GM19328 (cell line): ENCODE measurements around the gene ASIC4.

ENCODE experiments used
- ATAC-seq: cut with Tn5 transposase; IDR thresholded peaks from one replicate; pipeline ENCODE4 v1.9.1; 2021; ENCODE audit warnings: mild to moderate bottlenecking, moderate library complexity; ENCODE audit not compliant: unreplicated experiment

The ASIC4 gene

DNA sequence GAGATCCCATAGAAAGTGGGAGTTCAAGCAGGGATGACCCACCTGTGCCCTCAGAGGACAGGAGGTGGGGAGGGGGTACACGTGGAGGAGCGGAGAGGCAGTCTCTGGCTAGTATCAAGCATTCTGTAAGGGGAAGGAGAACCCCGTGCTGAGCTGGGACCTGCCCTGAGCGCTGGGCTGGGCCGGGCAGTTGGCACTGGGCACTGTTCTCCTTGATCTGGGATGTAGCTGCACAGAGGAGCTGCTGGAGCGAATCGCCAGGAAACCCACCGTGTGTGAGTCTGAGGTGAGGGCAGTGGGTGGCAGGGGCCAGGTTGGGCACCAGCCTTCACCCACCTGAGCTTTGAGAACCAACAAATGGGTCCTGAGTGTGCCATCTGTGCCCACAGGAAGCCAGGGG, 35.4 kb upstream of the ASIC4 start:
- ATAC-seq = no peak

DNA sequence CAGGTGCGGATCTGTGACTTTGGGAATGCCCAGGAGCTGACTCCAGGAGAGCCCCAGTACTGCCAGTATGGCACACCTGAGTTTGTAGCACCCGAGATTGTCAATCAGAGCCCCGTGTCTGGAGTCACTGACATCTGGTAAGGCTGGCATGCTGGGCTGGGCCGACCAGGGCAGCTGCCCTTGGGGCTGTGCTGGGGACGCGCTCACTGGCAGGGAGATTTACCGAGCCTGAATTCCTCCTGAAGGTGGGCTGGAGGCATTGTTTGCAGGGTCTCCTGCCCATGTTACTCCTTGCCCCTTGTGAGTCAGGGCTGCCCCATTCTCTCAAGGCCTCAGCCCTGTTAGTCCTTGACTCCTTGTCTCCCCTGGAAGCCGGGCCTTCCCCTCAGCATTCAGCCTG, 34.3 kb upstream of the ASIC4 start:
- ATAC-seq = no peak

DNA sequence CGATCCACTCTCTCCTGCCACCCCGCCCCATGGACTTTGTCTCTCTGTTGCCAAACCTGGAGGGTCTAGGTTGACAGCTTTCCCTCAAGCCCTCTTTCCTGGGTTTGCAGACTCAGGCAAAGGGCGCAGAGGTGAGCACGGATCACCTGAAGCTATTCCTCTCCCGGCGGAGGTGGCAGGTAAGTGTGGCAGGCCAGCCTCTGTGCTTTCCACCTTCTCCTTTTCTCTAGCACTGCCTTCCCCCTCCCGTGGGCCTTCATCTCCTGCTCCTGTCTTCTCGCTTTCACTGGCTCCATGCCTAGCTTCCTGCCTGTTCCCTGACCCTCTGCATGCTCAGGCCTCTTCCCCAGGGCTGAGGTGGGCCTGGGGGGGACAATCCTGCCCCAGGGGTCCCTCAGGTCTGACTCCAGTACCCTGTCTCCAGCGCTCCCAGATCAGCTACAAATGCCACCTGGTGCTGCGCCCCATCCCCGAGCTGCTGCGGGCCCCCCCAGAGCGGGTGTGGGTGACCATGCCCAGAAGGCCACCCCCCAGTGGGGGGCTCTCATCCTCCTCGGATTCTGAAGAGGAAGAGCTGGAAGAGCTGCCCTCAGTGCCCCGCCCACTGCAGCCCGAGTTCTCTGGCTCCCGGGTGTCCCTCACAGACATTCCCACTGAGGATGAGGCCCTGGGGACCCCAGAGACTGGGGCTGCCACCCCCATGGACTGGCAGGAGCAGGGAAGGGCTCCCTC, 31.4 kb upstream of the ASIC4 start:
- no peak for ATAC-seq

DNA sequence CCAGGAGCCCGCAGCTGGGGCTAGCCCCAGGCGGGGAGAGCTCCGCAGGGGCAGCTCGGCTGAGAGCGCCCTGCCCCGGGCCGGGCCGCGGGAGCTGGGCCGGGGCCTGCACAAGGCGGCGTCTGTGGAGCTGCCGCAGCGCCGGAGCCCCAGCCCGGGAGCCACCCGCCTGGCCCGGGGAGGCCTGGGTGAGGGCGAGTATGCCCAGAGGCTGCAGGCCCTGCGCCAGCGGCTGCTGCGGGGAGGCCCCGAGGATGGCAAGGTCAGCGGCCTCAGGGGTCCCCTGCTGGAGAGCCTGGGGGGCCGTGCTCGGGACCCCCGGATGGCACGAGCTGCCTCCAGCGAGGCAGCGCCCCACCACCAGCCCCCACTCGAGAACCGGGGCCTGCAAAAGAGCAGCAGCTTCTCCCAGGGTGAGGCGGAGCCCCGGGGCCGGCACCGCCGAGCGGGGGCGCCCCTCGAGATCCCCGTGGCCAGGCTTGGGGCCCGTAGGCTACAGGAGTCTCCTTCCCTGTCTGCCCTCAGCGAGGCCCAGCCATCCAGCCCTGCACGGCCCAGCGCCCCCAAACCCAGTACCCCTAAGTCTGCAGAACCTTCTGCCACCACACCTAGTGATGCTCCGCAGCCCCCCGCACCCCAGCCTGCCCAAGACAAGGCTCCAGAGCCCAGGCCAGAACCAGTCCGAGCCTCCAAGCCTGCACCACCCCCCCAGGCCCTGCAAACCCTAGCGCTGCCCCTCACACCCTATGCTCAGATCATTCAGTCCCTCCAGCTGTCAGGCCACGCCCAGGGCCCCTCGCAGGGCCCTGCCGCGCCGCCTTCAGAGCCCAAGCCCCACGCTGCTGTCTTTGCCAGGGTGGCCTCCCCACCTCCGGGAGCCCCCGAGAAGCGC, 30.6 kb upstream of the ASIC4 start:
- no peak for ATAC-seq

DNA sequence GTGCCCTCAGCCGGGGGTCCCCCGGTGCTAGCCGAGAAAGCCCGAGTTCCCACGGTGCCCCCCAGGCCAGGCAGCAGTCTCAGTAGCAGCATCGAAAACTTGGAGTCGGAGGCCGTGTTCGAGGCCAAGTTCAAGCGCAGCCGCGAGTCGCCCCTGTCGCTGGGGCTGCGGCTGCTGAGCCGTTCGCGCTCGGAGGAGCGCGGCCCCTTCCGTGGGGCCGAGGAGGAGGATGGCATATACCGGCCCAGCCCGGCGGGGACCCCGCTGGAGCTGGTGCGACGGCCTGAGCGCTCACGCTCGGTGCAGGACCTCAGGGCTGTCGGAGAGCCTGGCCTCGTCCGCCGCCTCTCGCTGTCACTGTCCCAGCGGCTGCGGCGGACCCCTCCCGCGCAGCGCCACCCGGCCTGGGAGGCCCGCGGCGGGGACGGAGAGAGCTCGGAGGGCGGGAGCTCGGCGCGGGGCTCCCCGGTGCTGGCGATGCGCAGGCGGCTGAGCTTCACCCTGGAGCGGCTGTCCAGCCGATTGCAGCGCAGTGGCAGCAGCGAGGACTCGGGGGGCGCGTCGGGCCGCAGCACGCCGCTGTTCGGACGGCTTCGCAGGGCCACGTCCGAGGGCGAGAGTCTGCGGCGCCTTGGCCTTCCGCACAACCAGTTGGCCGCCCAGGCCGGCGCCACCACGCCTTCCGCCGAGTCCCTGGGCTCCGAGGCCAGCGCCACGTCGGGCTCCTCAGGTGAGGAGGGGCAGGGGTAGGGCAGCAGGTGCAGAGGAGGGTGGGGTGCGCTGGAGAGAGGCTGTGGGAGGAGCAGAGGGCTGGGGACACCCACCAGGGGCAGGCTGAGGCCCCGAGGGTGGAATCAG, 29.7 kb upstream of the ASIC4 start:
- ATAC-seq = no peak

DNA sequence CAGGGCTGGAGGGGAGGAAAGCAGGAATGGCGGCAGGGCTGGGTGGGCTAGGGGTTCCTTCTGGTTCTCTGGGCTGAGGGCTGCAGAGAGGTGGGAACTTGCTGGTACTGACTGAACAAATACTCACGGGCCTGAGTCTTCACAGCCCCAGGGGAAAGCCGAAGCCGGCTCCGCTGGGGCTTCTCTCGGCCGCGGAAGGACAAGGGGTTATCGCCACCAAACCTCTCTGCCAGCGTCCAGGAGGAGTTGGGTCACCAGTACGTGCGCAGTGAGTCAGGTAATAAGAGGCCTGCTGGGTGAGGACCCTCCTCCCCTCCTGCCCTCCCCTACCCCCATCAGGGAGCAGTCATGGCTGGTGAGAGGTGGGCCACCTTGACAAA, 29.1 kb upstream of the ASIC4 start:
- ATAC-seq = no peak

DNA sequence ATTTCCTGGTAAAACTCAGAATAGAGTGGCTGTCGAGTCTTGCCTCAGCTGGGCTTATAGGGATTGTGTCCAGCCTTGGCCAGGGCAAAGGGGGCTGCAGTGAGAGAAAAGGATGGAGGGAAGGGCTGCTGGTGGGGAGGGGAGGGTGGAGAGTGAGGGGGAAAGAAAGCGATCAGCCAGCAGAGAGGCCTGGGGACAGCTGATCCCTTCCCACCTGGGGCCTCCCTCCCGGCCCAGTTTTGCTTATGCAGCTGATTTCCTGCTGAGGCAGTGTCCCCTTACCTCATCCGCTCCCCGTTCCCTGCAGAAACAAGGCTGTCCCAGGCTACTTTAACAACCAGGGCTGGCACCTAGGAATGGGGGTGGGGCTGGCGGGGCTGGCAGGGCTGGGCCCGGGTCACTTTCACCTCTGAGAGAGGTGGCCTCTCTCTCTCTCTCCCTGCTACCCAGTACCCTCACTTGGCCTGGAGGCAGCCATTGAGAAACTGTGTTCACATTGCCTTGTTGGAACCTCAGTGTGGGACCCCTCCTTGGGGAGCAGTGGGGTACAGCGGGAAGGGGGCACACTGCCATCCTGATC, 27.8 kb upstream of the ASIC4 start:
- no peak for ATAC-seq

DNA sequence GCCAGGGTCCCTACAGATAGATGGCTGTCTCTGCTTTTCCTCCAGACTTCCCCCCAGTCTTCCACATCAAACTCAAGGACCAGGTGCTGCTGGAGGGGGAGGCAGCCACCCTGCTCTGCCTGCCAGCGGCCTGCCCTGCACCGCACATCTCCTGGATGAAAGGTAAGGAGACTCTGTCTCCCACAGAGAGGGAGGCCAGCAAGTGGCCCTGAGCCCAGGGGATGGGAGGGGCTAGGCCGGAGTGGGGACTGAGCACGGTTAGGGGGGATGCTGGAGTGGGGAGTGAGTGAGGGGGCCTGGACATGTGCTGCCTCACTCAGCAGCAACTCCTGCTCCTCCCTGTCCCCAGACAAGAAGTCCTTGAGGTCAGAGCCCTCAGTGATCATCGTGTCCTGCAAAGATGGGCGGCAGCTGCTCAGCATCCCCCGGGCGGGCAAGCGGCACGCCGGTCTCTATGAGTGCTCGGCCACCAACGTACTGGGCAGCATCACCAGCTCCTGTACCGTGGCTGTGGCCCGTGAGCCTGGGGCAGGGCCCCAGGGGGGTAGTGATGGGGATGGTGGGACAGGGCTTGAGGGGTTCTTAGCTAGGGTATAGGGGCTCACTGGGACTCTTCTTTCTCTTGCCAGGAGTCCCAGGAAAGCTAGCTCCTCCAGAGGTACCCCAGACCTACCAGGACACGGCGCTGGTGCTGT, 26.0 kb upstream of the ASIC4 start:
- ATAC-seq = no peak

DNA sequence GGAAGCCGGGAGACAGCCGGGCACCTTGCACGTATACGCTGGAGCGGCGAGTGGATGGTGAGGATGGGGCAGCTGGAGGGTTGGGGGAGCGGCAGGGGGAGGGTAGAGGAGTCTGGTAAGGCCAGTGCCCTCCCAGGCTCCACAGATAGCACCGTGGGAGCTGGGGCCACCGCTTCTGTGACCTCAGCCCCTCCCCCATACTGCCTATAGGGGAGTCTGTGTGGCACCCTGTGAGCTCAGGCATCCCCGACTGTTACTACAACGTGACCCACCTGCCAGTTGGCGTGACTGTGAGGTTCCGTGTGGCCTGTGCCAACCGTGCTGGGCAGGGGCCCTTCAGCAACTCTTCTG, 25.5 kb upstream of the ASIC4 start:
- ATAC-seq = no peak

DNA sequence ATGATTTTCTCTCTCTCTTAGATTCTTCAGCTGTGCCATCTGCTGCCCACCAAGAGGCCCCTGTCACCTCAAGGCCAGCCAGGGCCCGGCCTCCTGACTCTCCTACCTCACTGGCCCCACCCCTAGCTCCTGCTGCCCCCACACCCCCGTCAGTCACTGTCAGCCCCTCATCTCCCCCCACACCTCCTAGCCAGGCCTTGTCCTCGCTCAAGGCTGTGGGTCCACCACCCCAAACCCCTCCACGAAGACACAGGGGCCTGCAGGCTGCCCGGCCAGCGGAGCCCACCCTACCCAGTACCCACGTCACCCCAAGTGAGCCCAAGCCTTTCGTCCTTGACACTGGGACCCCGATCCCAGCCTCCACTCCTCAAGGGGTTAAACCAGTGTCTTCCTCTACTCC, 25.0 kb upstream of the ASIC4 start:
- ATAC-seq = no peak

DNA sequence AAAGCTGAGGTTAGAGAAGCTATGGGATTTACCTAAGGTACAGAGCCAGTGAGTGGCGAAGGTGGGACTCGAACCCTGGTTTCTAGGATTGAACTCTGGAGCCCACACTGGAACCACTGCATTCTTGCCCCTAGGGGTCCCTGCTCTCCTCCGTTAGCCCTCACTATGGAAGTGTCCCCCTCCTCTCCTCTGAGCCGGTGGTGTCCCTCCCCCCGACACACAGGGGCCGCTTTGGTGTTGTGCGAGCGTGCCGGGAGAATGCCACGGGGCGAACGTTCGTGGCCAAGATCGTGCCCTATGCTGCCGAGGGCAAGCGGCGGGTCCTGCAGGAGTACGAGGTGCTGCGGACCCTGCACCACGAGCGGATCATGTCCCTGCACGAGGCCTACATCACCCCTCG, 24.1 kb upstream of the ASIC4 start:
- no peak for ATAC-seq

DNA sequence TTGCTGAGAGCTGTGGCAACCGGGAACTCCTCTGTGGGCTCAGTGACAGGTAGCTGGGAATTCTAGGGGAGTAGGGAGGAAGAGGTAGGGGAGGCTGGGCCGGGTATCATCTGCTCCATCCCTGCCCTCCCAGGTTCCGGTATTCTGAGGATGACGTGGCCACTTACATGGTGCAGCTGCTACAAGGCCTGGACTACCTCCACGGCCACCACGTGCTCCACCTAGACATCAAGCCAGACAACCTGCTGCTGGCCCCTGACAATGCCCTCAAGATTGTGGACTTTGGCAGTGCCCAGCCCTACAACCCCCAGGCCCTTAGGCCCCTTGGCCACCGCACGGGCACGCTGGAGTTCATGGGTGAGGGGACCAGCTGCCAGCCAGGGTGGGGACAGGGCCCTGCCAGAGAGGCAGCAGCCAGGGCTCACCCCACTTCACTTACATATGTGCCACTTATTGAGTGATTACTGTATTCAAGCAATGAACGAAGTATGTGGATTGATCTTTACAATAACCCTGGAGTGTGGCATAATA, 23.6 kb upstream of the ASIC4 start:
- no peak for ATAC-seq

DNA sequence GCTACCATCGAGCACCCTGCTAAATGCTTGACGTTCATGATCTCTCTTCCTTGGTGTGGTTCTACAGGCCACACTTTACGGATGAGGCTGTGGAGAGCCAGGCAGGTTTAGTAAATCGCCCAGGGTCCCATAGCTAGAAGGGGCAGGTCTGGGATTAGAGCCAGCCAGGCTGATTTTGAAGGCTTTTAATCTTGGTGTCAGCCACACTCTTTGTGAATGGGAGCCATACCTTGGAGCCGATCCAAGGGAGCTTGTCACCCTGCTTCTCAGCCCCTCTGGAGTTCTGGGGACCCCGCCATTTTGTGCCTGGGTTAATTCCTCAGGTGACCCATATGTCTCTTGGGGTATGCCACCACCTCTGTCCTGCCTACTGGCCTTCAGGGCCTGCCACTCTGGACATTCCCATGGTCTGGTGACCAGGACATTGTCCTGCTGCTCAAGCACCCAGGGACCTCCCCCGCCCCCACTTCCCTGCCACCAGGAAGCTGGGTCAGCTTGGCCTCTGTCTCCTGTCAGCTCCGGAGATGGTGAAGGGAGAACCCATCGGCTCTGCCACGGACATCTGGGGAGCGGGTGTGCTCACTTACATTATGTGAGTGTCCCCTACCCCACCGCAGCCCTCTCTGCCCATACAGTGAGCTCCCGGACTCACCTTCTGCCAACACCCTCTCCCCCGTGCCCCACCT, 22.9 kb upstream of the ASIC4 start:
- ATAC-seq = no peak

DNA sequence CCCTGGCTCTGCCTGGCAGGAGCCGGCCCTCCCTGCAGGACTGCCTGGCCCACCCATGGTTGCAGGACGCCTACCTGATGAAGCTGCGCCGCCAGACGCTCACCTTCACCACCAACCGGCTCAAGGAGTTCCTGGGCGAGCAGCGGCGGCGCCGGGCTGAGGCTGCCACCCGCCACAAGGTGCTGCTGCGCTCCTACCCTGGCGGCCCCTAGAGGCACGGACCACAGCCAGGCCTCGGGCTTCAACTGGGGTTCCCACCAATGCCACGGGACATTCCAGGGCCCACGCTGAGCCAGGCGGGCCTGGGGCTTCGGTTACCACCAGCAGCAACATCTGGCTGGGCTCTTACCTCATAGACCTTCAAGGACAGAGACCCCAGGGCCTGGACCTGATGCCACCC, 21.7 kb upstream of the ASIC4 start:
- ATAC-seq = no peak

DNA sequence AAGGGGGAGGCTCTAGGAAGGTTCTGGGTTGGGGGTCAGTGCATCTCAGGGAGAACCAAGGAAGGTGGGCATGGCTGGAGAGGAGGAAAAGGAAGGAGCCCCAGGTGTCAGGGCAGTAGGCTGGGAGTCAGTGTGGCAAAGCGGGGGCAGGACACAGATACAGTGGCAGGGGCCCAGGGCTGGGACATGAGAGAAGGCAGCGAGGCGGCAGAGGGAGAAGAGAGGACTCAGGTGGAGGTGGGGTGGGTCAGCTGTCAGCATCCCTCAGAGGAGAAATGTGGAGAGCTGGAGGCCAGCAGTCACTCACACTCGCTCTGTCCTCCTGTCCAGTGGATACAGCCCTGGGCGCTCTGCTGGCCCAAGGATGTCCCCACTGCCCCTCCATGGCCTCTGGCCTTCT, 21.2 kb upstream of the ASIC4 start:
- ATAC-seq = no peak

DNA sequence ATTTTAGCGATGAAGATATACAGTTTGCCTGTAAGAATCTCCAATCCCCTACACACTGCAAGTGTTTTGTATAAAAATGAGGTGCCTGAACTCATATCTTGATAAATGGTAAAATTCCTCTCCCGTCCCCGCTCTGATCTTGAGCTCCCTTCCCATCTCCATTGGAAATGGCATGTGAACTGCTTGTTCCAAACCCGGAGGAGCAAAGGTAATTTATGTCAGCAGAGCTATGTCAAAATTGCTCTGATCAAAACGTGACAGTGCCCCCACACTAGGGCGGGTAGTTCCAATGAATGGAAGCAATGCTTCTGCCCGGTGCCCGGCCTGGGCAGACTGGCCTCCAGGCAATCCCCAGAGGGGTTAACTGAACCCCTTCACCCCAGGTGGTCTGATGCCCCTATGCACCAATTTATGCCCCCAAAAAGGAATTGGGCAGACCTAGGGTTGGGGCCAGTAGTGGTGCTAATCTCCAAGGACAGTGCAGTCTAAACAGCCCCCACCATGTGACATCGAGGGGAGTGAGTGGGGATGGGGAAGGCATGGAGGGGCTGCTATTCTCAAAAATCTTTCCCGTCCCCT, 19.2 kb upstream of the ASIC4 start:
- no peak for ATAC-seq

DNA sequence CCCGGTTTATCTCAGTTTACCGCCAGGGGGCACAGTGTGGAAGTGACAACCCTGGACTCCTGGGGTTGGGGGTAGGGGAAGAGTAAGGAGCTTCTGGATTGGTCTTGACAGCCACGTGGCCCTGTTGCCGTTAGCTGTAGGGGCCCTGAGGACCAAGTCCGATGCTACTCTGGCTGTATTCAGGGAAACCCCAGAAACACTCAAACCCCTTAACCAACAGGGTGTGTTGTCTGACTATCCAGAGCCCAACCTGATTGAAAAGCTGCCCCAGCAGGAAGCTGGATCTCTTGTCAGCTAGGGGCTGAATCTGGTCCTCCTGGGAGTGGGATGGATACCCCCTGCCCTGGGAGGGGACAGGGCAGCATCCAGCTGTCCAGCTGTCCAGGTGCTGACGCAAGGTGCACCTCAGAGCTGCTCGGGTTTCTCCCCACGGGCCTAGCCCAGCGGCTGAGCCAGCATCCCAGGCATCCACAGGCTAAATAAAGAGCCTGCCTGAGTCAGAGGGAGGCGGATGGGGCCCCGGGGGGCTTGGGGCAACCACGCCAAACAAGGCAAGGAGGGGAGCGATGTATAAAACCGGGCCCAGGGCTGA, 18.7 kb upstream of the ASIC4 start:
- ATAC-seq = no peak

DNA sequence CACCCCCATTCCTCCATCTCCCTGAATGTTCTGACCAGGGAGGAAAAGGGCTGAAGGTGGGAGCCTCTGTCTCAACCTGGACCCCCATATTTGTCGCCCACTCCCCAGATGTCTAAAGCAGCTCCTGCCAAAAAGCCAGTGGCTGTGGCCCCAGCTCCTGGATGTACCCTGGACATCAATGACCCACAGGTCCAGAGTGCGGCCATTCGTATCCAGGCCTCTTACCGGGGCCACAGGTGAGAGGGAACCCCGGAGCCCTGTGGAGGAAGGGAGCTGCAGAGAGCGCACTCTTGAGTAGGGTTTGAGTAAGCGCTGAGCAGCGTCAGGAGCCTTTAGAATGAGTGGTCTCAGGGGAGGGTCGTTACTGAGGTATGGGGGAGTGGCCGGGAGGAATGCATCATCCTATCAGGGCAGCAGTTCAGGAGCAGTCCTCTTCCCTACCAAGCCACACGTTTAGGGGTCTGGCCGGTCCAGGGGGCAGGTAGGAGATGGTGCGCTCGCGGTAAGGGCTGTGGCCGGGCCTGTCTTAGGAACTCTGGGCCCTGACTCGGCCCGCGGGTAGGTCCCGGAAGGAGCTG, 17.9 kb upstream of the ASIC4 start:
- ATAC-seq = no peak
